Renal cortex interstitium (tissue), 11 donors: Measurements from ENCODE around the gene POMGNT1. TPM values are rescaled to one million over a fixed set of nuclear protein-coding genes. Genes with fewer than 3 reads are reported as not detected.

Experiments
- DNase-seq, 11 donors: peaks; one replicate each; pipeline ENCODE4 v3.0.0-alpha.2; 2013; ENCODE audit warnings: low read depth in 9 of 11, low spot score in 4 of 11; ENCODE audit errors: extremely low read depth in 1 of 11
- polyA plus RNA-seq, 3 donors: library from polyadenylated mRNA; unstranded; fragments of 120-200 nt; gene quantifications; one replicate each; pipeline ENCODE4 v1.2.1, GENCODE V29; 2013; ENCODE audit not compliant: insufficient read length in 3 of 3

POMGNT1 gene
- polyA plus RNA-seq, 3 donors: 71.1 to 92.8 (median 80.0) TPM

DNA sequence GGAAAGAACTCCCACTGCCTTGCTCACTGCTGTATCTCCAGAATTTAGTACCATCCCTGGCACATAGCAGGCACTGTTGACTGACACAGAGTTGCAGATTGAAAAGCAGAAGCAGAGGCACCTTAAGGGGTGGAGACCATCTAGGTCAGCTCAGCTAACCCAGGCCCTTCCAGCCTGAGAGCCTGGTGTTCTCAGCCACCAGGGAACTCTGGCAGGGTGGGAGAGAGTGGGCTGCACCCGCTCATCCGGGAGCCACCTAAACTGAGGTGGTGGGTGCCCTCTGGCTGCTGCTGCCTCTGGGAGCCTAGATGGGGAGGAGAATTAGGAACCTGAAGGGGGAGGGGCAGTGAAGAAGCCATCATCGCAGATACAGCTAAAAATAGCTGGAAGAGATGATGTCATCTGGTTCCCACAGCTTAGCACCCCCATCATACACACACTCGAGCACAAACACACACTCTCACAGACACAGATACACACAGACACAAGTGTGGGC lies 24.8 kb downstream of the POMGNT1 start:
- DNase-seq: no peak

DNA sequence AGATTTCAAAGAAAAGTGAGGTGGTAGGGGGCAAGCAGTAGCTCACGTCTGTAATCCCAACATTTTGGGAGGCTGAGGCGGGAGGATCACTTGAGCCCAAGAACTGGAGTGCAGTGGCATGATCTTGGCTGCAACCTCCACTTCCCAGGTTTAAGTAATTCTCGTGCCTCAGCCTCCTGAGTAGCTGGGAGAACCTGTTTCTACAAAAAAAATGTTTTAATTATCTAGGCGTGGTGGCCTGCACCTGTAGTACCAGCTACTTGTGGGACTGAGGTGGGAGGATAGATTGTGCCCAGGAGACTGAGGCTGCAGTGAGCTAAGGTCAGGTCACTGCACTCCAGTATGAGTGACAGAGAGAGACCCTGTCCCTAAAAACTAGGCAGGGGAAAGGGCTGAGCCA lies 25.9 kb downstream of the POMGNT1 start:
- DNase-seq: no peak

DNA sequence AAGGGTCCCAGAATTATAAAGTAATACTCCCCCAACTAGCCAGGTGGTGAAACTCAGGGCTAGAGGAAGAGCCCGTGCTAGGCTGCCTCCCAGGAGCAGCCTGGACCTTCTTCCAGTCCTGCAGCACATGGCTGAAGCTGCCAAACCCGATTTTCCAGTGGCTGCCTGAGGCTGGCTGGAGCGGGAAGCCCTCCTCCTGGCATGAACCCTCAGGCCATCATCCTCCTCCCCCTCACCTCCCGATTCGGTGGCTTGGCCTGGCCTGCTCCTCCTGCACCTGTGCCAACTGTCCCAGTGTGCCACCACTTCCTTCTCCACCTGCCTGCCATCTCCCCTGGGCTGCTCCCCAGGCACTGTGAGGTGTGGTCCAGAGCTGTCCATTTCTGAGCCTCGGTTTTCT lies 26.4 kb downstream of the POMGNT1 start:
- DNase-seq: peak in 1 of 11 donors; percentile 63

GRCh38 chr1:46171351-46171750 lies 26.9 kb downstream of the POMGNT1 start:
- DNase-seq: no peak

- DNase-seq: no peak
Measured at GRCh38 chr1:46169811-46170454, 28.3 kb downstream of the POMGNT1 start.

- DNase-seq: no peak
Measured at GRCh38 chr1:46168477-46168876, 29.8 kb downstream of the POMGNT1 start.

DNA sequence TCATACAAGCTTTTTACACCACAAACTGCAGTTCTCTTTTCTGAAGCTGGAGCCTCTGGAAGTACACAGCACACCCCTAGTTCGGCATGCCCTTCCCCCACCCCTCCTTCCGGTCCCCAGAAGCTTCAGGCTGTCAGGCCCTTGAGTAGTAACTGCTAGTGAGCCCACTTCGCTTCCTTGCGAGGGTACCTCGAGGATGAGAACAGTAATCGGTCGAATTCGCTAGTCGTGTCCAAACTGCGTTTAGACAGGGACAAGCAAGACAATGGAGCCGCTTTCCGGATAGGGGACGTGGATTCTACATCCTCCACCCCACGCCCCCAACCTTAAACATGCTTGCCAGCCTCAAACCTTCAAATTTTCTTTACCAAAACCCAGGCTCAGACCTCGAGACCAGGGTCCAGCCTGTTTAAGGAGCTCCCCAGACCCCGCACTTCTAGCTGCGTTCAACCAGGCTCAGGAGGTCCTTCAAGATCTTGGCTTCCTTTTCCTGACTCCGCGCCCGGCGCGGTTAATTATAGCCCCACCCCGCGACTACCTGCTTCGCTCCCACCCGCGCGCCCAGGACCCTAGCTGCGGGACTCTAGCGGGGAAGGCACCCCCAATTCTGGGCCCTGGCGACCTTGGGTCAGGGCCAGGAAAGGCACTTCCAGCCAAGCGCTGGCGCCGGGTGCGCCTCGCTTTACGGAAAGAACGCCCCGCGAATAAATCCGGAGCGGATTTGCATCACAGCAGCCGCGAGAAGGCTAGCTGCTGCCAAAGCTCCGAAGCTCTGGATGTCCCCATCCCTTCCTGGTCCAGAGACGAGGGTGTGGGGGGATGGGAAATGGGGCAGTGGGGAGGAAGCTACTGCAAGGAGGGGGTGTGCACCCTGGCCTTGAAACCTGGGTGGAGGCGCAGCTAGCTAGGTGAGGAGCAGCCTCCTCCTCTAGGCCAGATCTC lies 31.4 kb downstream of the POMGNT1 start:
- DNase-seq: no peak

DNA sequence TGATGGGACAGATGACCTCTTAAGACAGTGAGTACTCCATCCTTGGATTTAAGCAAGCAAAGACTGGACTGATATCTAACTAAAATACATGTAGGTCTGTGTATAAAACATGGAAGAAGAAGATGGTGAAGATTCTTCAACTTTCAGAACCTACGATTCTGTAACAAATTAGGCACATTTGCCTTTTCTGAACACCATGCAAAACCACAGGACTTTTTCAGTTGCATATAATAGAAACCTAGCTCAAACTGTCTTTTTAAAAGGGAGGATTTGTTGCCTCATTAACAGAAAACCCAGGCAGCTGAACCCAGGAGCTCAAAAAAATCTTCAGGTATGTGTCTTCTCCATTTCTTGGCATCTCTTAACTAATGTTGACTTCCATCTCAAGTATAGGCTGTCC lies 38.0 kb downstream of the POMGNT1 start:
- no peak for DNase-seq

GRCh38 chr1:46159516-46159915 lies 38.7 kb downstream of the POMGNT1 start:
- no peak for DNase-seq

DNA sequence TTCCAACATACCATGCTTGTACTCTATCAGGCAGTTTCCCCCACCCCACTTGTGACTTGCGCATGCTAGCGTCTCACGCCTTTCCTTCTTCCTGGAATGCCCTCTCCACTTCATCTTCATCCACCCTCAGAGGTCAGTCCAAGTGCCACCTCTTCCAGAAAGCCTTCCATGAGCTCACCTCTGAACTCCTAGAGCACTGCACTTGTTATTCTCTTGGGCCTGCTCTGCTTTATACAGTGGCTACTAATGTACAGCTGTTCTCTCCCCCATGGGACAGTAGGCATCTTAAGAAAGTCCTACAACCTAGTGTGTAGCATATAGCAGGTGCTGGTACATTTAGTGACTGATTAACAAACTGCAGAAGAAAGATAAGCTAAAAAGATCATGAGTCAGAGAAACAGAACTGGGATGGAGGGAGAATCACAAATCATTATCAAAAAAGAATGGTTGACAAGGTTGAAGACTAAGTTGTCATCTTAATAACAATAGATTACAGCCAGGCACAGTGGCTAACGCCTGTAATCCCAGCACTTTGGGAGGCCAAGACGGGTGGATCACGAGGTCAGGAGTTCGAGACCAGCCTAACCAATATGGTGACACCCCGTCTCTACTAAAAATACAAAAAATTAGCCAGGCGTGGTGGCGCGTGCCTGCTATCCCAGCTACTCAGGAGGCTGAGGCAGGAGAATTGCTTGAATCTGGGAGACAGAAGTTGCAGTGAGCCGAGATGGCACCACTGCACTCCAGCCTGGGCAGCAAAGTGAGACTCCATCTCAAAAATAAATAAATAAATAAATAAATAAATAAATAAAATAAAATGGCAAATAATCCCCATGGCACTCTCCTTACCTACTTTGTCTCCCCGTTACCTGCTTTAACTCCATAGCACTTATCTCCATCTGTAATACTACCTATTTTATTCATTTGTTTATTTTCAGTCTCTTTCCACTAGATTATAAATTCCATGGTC lies 39.6 kb downstream of the POMGNT1 start:
- DNase-seq: no peak

- DNase-seq: no peak
Measured at GRCh38 chr1:46157916-46158311, 40.3 kb downstream of the POMGNT1 start.

GRCh38 chr1:46153732-46154131 lies 44.5 kb downstream of the POMGNT1 start:
- no peak for DNase-seq

GRCh38 chr1:46153228-46153627 lies 45.0 kb downstream of the POMGNT1 start:
- DNase-seq: no peak

GRCh38 chr1:46152016-46152415 lies 46.2 kb downstream of the POMGNT1 start:
- no peak for DNase-seq

GRCh38 chr1:46150085-46150484 lies 48.1 kb downstream of the POMGNT1 start:
- DNase-seq: no peak

DNA sequence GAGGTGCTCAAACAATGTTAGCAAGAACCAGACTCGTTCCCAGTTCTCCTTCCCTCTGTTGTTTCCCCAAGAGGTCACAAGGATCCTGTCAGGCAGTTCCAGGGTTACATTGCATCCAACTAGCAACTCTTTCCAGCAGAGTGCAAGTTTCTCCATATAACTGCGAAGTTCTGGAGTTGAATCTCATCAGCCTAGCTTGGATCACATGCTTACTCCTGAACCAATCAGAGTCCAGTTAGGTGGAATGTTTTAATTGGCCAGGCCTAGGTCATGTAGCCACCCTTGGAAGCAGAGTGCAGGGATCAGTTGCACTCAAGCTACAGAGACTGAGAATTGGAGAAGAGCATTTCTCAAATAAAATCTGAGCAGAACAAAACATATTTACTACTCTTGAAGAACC lies 49.9 kb downstream of the POMGNT1 start:
- no peak for DNase-seq
